HG02642 (cell line): ENCODE data around the gene KIAA0753.

Experiments
- ATAC-seq: cut with Tn5 transposase; IDR thresholded peaks from one replicate; pipeline ENCODE4 v1.9.1; 2021; ENCODE audit warnings: mild to moderate bottlenecking; ENCODE audit not compliant: unreplicated experiment, poor library complexity

The KIAA0753 gene

DNA sequence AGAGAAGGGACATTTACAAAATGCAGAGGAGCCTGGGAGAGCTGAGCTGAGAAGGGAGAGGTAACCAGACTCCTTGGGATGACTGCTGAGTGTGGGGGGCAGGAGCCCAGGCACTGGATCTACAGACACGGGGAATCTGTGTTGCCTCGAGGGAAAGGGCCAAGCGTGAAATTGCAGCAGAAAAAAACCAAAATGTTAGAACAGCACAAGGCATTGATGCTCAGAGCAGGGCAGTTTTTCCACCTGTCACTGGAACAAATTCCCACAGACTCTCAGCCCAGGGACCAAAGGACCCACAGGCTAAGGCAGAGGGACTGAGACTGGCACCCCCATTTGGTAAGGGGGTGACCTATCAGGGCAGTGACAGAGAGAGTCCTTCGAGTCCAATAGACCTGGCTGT lies 86.2 kb downstream of the KIAA0753 start:
- no peak for ATAC-seq

DNA sequence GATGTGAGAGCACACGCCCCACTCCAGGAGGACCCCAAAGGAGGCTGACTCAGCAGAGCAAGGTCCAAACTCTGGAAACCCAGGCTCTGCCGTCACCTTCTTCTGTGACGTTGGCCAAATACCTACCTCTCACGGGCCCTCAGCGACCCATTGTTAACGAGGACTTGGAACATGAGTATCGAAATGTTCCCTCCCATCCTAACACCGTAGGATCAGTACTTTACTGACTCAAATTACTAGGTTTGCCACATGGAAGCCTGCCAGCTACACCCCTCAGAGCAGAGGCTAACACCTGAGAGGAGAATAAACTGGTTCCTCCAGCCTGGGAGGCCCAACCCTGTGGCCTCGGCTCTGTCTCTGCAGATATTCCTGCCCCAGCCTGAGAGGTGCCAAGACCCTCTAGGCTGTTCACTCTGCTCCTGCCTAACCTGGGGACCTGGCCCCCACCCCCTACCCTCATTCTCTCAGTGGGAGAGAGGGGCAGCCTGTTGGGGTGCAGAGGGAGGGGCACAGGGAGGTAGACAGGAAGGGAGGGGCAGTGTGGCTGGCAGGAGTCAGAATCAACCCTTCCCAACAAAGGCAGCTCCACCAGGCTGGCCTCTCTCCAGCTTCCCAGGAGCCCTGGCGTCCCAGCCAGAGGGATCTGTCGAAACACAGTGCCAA lies 88.5 kb downstream of the KIAA0753 start:
- no peak for ATAC-seq

GRCh38 chr17:6551356-6551755 lies 89.2 kb downstream of the KIAA0753 start:
- no peak for ATAC-seq

- ATAC-seq, result no peak
Measured at GRCh38 chr17:6549384-6550036, 91.0 kb downstream of the KIAA0753 start.

DNA sequence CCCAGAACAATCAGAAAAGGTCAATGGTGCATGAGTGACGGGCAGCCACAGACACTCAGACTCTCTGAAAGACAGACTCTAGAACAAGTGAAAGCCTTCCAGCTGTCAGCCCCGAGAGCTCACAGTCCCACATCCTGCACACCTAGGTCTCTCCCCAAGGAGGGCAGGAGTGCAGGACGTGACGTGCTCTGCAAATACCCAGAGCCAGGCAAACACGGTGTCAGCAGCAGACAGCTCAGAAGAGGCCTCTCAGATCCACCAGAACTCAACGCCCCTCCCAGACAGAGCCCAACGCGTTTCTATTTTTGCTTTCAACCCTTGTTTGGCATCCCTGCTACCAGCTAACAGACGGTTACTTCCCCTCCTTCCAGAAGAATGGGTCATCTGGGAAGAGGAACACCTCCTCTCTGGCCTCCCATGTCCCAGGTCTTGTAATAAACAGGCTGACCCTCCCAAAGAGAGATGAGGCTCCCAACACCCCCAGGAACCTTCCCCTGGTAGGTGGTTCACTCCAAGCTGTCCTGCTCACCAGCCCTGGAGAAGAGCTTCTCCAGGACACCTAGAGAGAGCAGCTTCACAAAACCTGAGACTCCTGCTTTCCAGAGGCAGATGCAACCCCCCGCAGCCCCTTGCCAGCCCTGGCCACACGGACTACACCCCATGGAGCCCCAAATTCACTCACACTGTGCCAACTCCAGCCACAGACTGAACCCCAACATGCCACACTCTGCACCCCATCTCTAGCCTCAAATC lies 91.8 kb downstream of the KIAA0753 start:
- ATAC-seq, result no peak

GRCh38 chr17:6548034-6548433 lies 92.5 kb downstream of the KIAA0753 start:
- ATAC-seq, result no peak

DNA sequence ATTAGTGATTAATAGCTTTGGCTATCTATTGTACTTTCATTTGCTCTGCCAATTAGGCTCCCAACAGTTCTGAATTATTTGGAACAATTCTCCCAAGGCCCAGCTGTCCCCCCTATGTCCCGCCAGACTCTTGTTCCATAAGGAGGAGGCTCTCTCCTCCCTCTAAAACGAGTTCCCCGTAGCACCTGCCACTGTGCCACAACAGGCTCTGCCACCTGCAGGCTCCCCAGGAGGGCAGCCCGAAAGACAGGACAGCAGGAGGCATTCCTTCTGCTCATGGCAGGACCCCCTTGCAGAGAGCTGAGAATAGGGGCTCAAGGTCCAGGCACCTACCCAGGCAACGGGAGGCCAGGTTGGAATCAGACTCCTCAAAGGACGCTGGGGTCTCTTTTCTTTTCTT lies 93.2 kb downstream of the KIAA0753 start:
- ATAC-seq, result no peak

GRCh38 chr17:6546069-6546718 lies 94.3 kb downstream of the KIAA0753 start:
- ATAC-seq, result no peak

- no peak for ATAC-seq
Measured at GRCh38 chr17:6545291-6545690, 95.2 kb downstream of the KIAA0753 start.

DNA sequence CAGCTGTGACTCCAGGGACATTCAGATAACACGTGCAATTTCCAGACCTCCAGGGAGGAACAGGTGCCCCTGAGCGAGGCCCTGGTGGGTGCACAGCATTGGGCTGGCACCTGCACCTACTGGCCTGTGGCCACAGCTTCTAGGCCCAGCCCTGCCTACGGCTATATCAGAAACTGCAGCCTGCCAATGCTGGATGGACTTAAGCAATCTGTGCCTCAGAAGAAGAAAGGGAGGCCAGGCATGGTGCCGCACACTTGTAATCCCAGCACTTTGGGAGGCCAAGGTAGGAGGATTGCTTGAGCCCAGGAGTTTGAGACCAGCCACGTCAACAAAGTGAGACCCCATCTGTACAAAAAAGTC lies 96.5 kb downstream of the KIAA0753 start:
- ATAC-seq, result no peak

DNA sequence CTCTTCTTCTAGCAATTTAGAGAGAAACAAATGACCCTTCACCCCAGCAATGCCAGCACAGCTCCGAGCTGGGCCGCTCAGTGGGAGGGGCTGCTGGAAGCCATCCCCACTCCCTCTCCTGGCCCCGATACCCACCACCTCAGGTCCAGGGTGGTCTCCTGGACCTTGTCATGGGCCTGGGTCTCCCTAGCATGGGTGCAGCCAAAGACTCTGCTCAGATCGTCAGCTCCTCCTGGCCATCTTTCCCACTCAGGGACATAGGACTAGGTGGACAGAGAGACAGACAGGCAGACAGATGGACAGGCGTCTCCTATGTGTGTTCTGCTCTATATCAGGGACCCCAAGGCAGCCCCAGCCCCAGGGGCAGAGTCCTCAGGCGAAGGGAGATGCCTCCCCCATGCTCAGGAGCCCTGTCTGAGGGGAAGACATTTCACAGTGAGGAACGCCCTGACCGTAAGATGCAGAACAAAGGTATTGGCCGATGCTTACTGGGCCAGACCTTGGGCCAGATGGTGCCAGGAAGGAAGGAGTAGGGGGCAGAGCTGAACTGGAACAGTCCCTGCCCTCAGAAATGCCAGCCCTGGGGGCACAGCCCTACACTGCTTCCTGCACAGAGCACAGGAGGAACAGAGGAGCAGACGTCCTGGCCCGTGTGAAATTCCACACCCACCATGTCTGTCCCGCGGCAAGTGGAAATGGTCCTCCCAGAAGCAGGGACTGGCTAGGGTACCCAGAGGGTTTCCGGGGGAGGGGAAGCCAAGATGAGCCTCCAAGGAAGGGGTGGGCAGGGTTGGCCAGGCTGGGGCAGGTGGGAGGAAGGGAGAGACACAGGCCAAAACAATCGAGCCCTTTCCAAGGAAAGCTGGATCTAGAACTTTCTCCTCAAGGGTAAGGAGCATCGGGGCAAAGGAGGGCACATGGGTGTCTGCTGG lies 97.2 kb downstream of the KIAA0753 start:
- ATAC-seq, result no peak

DNA sequence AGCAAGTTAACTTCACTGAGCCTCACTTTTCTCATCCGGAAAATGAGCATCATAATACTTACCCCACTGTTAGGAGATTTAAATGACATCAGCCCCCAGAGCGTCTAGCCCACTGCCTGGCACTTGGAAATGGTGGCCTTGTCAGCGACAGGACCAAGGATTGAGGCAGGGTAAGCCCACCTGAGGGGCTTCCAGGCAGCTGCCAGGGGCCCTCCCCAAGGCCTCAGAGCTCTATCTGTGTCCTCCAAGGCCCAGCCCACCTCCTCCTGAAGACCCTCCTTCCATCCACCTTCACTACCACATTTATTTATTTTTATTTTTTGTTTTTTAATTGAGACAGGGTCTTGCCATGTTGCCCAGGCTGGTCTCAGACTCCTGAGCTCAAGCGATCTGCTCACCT lies 97.9 kb downstream of the KIAA0753 start:
- ATAC-seq, result no peak

DNA sequence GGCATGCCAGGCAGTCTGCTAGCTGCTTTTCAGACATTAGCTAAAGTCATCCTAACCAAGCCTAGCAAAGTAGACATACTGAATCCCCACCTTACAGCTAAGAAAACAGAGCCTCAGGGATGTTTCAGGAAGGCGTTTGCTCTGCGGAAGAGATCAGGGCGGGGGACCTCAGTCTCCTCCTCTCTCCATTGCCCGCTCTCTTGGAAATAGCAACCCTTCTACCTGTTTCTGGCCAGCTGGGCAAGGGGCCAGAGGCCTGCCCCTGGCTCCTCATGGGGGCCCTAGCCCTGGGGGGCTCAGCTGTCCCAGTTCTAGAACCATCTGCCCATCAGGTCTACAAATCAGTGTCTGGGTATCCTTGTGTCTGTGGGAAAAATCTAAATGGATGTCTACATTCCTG lies 98.6 kb downstream of the KIAA0753 start:
- ATAC-seq, result no peak

- ATAC-seq, result no peak
Measured at GRCh38 chr17:6539871-6540270, 100.6 kb downstream of the KIAA0753 start.

GRCh38 chr17:6536566-6537065 lies 103.9 kb downstream of the KIAA0753 start:
- ATAC-seq, result no peak

GRCh38 chr17:6536053-6536452 lies 104.5 kb downstream of the KIAA0753 start:
- ATAC-seq, result no peak

- no peak for ATAC-seq
Measured at GRCh38 chr17:6534846-6535514, 105.5 kb downstream of the KIAA0753 start.

DNA sequence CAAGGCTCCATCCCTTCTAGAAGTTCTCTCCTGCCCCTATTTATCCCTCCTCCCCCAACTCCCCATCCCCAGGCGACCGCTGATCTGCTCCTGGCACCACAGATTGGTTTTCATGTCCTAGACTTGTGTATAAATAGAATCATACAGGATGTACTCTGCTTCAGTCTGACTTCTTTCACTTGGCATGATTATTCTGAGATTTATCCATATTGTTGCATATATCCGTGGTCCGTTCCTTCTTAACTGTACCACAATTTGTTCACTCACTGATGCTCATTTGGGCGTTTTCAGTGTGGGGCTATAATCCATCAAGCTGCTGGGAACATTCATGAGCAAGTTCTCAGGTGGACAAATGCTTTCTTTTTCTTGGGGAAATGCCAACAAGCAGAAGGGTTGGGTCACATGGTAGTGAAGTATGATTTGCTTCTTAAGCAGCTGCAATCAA lies 108.0 kb downstream of the KIAA0753 start:
- ATAC-seq, result no peak

- no peak for ATAC-seq
Measured at GRCh38 chr17:6531575-6531974, 108.9 kb downstream of the KIAA0753 start.
